IPS DF 19.7 (cell line): ENCODE measurements around the gene KCNC1.

Experiments used
- DNase-seq: peaks from one replicate; pipeline ENCODE4 v3.0.0-alpha.2; 2013; ENCODE audit warnings: low read depth, low spot score

The KCNC1 gene

DNA sequence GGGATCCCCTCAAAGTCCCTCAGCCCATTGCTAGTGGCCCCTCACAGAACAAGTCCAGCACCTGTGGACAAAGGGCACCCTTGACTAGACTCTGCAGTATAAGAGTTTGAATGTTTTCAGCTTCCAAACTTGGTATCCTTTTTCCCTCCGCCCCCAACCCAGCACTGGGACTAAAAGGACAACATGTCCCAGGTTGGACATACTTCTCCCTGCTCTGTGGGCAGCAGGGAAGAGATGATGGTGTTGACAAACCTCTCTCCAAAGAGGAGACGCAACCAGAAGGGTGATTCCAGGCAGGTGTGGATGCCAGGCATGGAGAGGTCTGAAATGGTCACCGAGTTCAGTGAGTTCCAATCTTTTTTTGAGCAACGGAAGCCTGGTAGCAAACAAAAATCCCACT, 19.7 kb upstream of the KCNC1 start:
- DNase-seq = no peak

DNA sequence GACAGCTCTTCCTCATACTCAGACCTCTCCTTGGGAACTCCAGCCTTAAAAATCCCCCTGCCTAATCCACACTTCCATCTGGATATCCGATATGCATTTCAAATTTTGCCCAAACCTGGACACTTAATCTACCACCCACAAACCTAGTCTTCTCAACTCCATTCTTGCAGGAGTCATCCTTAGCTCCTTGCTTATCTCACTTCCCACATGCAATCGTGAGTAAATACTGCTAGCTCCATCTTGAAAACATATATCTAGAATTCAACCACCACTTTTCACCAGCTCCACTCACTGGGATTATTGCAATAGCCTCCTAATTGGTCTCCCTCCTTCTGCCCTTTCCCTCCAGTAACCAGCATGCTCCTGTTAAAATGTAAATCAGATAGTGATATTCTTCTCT, 17.8 kb upstream of the KCNC1 start:
- DNase-seq = no peak

DNA sequence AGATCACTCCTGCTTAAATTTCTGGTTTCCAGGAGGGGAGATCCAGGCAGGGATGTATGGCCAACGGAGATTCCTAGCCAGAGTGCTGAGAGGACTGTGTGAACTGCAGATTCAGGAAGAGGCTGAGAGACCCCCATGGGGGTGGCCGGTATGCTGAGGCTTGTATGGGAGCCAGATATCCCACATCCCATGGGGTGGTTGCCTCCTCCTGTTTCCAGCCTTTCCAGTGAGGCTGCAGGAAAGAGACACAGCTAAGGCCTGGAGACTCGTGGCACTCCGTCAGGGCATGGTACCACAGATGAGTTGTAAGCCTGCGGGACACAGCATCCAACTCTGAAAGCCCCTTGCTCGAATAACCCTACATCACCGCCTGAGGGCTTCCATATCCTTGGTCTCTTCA, 16.6 kb upstream of the KCNC1 start:
- DNase-seq = no peak

DNA sequence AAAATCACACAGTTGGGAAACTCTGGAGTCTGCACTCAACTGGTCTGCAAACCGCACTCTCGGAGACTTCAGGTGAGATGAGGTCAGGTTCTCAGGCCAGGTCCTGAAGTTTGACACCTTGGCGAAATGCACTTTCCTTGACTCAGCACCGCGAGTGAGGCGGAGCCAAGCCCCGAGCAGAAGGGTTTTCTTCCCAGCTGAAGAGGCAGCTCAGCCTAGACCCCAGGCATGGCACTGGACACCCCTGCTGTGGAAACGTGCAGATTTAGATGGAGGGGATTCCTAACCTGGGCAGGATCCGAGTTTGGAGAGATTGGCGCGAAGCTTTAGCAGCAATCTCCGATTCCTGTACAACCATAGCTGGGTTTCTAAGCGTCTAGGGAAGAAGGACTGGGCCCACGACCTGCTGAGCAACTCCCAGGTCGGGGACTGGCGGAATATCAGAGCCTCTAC, 16.0 kb upstream of the KCNC1 start:
- DNase-seq = no peak

DNA sequence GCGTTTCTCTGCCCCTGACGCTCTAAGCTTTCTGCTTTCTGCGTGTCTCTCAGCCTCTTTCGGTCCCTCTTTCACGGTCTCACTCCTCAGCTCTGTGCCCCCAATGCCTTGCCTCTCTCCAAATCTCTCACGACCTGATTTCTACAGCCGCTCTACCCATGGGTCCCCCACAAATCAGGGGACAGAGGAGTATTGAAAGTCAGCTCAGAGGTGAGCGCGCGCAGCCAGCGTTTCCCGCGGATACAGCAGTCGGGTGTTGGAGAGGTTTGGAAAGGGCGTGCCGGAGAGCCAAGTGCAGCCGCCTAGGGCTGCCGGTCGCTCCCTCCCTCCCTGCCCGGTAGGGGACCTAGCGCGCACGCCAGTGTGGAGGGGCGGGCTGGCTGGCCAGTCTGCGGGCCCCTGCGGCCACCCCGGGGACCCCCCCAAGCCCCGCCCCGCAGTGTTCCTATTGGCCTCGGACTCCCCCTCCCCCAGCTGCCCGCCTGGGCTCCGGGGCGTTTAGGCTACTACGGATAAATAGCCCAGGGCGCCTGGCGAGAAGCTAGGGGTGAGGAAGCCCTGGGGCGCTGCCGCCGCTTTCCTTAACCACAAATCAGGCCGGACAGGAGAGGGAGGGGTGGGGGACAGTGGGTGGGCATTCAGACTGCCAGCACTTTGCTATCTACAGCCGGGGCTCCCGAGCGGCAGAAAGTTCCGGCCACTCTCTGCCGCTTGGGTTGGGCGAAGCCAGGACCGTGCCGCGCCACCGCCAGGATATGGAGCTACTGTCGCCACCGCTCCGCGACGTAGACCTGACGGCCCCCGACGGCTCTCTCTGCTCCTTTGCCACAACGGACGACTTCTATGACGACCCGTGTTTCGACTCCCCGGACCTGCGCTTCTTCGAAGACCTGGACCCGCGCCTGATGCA, 15.3 kb upstream of the KCNC1 start, which contains the start of gene MYOD1:
MYOD1 (plus strand) TSS at position 544 of the 910 bp plus-strand sequence; CDS start at position 756, 212 bp downstream.
- no peak for DNase-seq

DNA sequence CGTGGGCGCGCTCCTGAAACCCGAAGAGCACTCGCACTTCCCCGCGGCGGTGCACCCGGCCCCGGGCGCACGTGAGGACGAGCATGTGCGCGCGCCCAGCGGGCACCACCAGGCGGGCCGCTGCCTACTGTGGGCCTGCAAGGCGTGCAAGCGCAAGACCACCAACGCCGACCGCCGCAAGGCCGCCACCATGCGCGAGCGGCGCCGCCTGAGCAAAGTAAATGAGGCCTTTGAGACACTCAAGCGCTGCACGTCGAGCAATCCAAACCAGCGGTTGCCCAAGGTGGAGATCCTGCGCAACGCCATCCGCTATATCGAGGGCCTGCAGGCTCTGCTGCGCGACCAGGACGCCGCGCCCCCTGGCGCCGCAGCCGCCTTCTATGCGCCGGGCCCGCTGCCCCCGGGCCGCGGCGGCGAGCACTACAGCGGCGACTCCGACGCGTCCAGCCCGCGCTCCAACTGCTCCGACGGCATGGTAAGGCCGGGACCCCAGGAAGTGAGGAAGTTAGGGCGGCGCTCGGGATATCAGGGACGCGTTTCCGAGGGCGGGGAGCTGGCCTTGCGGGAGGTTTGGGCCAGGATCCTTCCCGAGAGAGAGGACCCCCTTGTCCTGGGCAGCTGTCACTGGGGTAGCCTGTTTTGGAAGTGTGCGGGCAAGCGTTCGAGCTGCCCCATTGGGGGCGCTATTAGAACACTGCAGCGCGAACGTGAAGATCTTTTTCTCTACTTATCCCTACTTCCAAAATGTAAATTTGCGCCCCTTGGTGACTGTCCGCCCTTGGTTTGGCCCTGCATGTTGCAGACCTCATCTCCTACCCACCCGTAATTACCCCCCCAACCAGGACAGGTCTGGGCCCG, 14.4 kb upstream of the KCNC1 start:
- DNase-seq = no peak

DNA sequence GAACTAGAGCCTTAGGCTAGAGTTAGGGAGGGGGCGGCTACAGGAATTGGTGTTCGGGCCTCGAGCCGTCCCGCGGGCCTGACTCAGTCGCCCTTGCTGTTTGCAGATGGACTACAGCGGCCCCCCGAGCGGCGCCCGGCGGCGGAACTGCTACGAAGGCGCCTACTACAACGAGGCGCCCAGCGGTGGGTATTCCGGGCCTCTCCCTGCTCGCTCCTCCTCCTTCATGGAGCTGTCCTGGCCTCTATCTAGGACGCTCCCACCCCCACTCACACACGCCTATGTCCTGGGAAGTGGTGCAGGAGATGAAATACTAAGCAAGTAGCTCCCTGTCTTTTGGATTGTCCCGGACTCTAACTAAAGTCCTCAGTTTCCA, 13.8 kb upstream of the KCNC1 start:
- no peak for DNase-seq

DNA sequence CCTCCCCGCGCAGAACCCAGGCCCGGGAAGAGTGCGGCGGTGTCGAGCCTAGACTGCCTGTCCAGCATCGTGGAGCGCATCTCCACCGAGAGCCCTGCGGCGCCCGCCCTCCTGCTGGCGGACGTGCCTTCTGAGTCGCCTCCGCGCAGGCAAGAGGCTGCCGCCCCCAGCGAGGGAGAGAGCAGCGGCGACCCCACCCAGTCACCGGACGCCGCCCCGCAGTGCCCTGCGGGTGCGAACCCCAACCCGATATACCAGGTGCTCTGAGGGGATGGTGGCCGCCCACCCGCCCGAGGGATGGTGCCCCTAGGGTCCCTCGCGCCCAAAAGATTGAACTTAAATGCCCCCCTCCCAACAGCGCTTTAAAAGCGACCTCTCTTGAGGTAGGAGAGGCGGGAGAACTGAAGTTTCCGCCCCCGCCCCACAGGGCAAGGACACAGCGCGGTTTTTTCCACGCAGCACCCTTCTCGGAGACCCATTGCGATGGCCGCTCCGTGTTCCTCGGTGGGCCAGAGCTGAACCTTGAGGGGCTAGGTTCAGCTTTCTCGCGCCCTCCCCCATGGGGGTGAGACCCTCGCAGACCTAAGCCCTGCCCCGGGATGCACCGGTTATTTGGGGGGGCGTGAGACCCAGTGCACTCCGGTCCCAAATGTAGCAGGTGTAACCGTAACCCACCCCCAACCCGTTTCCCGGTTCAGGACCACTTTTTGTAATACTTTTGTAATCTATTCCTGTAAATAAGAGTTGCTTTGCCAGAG, 13.2 kb upstream of the KCNC1 start:
- DNase-seq = no peak

DNA sequence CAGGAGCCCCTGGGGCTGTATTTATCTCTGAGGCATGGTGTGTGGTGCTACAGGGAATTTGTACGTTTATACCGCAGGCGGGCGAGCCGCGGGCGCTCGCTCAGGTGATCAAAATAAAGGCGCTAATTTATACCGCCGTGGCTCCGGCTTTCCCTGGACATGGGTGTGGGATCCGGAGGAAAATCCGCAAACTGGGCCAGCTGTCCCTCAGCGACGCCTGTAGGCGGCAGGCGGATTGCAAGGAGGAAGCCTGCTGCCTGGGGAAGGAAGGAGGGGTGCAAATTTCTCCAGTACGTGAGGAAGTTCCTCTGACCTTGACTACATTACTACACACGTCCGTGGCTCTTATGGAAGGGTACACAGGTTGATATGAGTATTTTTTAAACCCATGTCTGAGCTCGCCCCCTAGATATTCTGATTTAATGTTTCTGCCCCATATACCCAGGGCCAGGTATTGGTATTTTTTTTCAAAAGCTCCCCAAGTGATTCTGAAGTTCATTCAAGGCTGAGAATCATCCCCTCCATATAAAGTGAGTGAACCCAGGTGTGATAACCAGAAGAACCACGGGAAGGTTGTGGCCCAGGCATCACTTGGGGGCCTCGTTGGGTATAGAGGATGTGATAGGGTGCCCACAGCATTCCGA, 12.5 kb upstream of the KCNC1 start:
- no peak for DNase-seq

DNA sequence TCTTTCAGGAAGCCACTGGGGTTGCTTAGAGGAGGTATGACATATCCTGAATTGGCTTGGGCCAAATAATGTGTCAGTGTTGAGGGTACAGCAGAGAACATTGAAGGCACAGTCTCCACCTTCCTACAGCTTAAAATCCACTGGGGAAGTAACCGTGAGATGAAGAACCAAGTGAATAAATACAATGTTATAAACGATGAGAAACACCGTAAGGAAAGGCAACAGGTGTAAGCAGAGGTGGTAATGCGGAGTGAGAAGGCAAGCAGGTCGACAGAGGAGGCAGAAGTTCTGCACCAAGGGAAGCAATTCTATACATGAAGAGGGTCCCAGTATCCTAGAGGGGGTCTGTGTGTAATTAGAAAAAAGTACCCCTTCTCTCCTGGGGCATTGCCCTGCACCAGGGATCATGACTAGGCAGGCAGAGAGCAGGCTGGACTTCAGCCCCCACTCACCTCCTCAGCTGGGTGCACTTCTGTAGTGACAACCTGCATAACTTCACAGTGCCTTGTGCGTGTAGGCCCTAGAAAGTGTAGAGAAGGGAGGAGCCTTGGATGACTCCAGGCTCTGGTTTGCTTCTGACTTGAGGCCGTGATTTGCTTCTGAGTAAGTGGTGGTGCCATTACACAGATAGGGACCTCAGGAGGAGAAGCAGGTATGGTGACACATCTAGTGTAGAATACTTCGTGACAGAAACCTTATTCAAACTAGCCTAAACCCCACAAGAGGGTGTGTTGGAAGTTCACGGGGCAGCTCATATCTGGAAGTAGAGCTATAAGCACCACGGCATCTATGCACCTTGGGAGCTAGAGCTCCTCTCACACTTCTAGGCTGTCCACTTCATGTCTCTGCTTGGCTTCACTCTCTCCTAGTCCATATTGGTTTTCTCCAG, 10.3 kb upstream of the KCNC1 start:
- DNase-seq = no peak

DNA sequence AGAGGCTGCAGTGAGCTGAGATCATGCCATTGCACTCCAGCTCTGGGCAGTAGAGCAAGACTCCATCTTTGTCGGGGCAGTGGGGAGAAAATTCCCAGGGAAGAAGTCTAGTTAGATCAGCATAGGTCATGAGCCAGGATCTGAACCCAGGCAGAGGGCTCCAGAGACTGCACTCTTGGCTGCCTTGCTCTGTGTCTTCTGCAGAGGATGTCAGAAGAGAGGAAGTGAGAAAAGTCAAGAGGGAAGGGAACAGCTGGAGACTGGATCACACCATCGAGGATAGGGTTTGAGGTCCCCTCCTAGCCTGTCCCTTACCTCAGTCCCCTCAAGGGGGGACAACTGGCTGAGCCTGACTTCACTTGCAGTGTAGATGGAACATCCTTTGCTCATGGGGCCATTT, 9.4 kb upstream of the KCNC1 start:
- no peak for DNase-seq

DNA sequence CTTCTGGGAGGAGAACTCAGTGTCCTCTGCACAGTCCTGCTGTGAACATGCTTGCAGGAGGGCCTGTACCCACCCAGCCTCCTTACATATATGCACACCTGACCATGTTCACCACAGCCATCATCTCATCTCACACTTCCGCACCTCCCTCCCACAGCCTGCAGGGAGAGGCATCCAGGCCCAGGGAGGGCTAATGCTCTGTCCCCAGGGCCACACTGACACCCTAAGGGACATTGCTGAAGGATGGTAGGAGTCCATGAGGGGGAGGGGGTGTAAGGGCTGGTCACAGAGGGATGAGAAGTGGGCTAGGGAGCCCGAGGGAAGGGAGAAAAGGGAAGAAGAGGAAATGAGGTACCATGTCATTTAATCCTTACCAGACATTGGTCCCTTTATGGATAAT, 4.4 kb upstream of the KCNC1 start:
- no peak for DNase-seq

DNA sequence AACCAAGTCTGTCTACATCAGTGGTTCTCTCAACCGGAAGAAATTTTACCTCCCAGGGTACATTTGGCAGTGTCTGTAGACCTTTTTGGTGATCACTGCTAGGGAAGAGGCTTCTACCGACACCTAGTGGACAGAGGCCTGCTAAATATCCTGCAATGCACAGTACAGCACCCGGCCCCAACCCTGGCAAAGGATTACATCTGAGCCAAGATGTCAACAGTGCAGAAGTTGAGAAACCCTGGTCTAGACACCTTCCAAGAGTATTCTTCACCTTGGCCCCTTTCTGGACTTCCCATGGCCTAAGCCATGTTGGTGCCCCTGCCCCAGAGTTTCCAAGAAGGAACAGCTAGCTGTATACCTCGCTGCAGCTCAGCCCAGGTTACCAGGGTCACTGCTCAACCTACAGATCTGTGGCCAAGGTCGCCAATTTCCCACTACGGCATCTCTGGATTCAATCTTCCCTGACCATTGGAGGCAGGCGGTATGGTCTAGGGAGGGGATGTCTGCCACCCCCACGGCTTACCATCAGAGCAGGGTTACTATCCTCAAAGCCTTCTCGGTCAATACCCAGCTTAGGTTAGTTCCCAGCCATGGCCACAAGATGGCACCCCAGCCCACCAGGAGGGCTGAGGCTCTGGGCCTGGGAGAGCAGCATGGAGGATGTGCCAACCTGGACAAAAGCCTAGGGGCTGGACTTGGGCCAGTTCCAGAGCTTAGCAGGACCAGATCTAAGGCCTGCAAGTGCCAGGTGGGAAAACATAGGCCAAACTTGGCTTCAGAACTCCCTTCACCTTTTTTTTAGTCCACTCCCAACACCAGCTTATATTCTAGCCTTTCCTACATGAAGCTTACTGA, 3.7 kb upstream of the KCNC1 start:
- DNase-seq = no peak

DNA sequence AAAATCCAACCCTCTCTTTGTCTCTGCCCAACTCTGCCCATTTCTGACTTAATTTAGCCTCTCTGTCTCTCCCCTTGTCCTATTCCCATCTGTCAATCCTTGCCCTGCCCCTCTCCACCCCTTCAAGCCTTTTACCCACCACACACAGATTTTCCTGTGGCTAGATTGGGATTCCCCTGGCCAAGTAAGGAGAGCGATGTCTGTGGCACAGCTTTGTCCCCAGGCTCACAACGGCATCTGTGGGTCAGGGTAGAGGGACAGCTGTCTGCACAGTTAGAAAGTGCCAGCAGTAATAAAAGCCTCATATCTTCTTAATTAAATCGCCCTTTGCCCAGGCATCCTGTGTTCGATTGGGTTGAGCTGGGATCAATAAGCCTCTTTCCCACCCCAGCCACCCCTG, 1.3 kb upstream of the KCNC1 start:
- DNase-seq = no peak

DNA sequence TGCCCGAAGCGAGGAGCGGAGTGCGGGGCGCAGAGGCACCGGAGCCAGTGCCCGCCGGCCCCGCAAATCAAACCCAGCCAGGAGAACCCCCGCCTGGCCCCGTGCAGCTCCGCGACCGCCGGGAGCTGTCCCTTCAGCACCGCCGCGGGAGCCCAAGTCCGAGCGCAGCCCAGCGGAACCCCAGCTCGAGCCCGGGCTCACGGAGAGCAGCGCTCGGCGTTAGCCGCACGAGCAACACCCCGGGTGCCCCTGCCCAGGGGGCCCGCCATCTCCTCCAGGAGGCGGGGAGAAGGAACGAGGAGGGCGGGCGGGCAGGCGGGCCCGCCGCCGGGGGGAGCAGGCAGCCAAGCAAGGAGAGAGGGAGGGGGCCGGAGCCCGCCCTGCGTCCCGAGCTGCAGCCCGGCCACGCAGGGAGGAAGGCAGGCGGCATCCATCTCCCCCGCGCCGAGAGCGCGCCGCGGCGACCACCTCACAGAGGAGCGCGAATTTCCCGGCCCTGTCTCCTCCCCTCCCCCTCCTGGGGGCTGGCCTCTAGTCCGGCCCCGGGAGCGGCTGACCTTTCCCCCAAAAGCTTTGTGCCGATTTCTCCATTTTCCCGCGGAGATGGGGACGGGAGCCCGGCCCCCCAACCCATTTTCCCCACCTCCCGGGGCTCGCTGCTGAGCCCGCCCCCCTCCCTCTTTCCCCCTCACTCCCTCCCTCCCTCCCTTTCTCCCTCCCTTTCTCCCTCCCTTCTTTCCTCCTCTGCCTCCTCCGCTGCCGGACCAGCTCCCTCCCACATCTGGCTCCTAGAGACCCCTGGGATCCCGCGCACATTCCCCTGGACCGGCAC, 621 bp downstream of the KCNC1 start:
- no peak for DNase-seq

DNA sequence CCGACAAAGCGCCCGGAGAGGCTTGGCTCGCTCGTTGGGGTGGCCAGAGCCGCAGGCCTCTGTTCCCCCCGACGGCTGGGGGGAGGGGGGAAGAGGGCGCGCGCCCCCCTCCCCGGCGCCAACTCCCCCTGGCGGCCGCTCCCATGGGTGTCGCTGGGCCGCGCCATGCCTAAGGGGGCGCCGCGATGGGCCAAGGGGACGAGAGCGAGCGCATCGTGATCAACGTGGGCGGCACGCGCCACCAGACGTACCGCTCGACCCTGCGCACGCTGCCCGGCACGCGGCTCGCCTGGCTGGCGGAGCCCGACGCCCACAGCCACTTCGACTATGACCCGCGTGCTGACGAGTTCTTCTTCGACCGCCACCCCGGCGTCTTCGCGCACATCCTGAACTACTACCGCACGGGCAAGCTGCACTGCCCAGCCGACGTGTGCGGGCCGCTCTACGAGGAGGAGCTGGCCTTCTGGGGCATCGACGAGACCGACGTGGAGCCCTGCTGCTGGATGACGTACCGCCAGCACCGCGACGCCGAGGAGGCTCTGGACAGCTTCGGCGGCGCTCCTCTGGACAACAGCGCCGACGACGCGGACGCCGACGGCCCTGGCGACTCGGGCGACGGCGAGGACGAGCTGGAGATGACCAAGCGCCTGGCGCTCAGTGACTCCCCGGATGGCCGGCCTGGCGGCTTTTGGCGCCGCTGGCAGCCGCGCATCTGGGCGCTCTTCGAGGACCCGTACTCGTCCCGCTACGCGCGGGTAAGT, 1.4 kb downstream of the KCNC1 start:
- no peak for DNase-seq

DNA sequence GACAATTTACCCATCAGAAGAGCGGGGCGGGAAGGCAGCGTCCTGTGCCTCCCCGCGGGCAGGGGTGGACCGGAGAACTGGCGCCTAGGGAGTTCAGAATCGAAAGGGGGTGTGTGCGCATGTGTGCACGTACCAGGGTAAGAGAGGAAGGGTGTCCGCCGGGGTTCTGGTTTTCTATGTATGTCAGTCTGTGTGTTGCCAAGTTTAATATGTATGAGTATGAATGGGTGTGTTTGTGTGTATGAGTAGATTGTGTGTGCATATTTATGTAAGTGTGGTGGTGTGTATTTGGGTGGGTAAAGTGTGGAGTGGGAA, 2.0 kb downstream of the KCNC1 start:
- DNase-seq = no peak
